Fibroblast of skin of back (primary cell): ENCODE measurements around the gene BEGAIN.

Experiments
- DNase-seq: peaks from one replicate; pipeline ENCODE4 v3.0.0-alpha.2; 2013

BEGAIN gene

DNA sequence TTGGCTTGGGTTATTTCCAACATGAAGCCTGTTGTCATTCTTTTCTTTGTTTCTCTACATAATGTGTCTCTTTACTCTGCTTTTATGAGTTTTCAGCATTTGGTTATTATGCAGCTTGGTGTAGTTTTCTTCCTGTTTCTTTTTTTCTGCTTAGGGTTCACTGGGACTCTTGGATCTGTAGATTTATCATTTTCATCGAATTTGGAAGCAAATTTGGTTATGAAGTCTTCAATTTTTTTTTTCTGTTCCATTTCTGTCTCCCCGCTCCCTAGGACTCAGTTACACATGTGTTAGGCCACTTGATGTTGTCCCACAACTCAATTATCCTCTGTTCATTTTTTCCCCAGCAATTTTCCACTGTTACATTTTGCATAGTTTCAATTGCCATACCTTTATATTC lies 13.8 kb upstream of the BEGAIN start:
- DNase-seq, result no peak

DNA sequence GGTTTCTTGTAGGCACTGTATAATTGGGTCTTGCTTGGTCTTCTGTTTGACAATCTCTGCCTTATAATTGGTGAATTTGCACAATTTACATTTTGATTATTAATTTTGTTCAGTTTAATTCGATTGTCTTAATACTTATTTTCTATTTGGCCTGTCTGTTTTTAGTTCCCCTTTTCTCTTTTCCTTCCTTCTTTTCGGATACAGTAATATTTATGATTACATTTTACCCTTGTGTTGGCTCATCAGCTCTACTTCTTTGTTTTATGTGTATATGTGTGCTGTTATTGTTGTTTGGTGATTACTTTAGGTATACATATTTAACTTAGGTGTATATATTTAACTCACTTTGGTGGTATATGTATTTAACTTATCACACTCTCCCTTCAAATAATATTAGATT lies 12.8 kb upstream of the BEGAIN start:
- DNase-seq, result no peak

DNA sequence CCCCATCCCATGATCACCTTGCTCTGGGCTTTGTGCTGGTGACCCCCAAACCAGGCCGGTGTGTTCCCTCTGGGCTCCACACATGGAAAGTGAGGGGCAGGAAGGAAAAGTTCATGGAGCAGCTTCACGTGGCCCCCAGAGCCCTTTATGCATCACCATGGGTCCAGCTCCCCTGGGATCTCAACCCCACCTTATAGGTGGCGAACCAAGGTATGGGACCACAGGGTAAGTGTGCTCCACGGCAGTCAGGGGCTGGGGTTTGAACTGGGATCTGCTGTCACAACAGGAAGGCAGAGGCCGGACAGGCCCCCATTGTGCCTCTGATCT lies 7.4 kb upstream of the BEGAIN start:
- DNase-seq, result no peak

DNA sequence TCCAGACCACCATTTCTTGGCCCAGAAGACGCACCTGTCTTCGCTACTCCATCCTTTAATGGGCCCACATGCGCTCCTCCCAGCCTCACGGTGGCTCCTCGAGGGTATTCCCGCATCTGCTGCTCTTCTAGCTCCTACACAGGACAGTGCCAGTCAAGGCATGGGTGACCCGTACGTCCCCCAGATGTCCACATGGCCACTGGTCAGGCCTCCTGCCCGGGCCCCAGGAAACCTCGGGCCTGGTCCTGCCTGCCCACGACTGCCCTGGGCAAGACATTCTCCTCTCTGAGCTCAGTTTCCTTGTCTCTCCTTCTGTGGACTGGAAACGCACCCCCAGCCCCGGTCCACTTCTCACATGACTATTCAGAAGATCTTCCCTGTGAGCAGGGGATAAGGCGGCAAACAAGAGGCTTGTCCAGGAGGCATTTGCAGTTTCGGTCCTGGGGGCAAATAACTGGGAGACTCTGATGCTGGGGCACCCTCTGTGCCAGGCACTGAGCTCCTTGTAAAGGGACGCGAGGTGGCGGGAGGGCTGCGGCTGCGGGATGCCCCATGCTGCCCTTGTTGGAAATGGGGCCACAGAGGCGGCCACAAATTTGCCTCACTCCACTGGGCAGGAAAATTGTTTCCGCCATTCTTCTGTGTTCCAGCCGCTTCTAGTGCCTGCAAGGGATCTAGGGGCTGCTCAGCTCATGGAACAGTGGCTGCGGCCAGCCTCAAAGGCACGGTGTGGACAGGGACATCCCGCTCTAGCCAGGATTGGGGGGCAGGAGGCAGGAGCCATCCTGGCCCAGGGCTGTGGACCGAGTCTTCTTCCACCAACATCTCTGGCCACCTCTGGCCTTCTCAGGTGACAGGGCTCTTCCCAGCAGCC lies 6.8 kb upstream of the BEGAIN start:
- no peak for DNase-seq

DNA sequence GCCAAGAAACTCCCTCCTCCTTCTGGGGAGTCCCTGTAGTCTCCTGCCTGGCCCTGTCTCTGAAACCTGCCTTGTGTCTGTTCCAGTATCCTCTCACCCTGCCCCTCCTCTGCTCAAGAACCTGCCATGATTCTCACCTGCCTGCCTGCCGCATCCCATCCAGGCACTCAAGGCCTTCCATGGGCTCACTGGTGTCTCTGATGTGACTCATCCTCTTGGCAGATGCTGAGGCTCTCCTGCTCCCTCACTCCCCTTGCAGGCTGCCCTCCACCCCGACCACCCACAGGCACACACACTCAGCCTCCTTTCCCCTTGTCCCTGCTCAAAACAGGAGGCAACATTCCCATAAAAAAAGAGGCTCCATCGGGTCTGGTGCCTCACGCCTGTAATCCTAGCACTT lies 5.8 kb upstream of the BEGAIN start:
- peak; percentile 5 for DNase-seq

DNA sequence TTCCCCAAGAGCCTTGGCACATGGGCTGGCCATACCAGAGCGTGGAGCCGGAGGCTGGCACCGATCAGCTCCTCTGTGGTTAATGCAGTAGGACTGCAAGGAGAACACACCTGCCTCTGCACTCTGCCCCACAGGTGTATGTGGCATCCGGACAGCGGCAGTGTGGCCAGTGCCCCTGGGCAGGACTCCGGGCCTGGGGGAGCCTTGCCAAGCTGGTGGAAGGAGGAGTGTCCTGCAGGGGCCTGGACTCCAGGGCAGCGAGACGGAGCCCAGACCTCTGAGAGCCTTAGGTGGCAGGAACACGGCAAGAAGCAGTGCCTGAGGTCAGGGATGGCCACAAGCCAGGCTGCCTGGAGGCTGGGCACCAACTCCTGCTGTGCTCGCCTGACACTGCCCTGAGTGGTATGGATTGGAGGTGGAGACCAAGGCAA lies 5.3 kb upstream of the BEGAIN start:
- DNase-seq, result no peak

DNA sequence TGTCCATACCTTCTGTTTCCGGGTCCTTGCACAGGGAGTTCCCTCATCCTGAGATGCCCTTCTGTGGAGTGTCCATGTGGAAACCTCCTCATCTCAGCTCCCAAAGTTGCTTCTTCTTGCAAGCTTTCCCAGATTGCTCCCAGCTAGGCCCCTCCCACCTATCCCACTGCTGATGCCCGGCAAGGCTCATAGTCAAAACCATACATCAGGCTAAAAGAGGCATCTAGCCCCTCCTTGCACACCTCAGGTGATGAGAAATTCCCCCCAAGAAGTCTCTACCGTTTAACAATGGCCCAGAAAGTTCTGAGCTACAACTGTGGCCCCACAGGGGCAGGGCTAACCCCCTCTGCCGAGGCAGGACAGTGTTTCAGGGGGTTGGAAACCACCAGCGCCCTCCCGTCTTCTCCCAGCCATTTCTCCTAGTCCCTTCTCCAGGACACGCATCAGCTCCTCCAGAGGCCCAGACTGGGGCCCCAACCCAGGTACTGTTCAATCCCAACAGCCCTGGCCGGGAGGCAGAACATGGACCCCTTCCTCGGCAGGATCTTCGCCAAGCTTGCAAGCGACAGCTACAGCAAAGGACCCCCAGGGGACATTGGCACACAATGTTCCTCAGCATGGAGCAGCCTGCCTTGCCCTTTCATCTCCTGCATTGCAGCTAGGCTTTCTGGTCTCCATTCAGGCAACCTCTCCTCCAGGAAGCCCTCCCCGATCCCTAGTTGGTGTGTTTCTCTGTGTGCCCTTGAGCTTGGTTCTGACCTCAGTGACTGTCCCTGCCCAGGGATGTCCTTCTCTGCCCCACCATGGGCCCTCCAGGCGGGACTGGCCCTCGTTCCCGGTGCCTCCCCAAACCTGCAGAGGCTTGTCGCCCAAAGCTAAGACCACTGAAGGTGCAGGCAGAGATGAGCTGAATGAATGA lies 4.5 kb upstream of the BEGAIN start:
- no peak for DNase-seq

DNA sequence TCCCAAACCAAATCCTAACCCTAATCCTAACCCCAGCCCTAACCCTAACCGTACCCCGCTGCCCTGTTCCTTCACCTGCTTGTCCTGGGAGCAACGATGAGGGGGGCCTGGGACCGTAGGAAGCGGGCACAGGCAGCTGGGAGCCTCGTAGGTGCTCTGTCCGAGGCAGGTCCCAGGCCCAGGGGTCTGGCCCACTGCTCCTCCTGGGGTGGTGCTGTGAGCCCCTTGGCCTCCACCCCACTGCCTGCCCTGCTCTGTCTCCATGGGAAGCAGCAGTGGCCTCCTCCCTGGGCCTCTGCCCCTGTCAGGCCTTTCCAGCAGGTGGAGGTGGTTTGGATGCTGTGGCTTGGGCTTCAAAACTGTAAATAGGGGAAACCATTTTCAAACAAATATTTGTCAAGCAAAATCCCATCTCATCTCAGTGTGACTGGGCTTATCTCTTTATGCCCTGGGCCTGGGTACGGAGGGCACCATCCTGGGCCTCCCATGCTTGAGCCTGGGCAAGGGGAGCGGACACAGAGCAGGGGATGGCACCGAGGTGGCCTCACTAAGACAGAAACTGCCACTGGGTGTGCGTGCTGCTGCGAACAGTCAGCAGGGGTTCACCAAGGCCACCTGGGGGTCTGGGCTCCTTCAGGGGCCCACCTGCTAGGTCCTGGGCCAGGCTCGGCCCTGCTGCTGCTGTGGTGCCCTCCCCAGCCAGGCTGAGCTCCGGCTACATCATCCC lies 3.7 kb upstream of the BEGAIN start:
- no peak for DNase-seq

DNA sequence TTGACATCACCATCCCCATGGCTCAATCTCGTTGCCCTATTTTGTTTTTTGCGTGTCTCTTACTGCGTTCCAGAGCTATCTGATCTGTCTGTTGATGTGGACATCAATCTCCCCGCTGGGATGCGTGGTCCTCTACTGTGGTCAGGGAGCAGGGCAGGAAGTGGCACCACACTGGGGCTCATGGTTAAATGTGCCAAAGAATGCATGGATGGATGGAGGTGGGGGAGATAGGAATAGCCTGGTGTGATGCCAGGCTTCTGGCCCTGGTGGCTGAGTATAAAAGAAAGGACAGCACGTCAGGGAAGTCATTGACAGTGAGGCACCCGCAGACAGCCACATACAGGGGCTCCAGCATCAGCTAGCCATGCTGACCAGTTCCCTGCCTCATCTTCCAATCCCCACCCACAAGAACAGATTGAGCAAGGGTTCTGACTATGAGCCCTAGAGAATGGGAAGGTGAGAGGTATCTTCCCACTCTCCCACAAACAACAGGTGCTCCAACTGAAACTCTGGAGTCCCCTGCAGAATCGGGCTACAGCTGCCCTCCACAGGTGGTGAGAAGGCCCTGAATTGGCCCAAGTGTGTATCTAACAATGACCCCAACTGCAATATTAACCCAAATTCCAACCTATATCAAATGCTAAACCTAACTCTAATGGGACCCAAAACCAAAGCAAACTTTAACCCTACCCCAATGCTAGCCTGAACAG lies 2.7 kb upstream of the BEGAIN start:
- no peak for DNase-seq

DNA sequence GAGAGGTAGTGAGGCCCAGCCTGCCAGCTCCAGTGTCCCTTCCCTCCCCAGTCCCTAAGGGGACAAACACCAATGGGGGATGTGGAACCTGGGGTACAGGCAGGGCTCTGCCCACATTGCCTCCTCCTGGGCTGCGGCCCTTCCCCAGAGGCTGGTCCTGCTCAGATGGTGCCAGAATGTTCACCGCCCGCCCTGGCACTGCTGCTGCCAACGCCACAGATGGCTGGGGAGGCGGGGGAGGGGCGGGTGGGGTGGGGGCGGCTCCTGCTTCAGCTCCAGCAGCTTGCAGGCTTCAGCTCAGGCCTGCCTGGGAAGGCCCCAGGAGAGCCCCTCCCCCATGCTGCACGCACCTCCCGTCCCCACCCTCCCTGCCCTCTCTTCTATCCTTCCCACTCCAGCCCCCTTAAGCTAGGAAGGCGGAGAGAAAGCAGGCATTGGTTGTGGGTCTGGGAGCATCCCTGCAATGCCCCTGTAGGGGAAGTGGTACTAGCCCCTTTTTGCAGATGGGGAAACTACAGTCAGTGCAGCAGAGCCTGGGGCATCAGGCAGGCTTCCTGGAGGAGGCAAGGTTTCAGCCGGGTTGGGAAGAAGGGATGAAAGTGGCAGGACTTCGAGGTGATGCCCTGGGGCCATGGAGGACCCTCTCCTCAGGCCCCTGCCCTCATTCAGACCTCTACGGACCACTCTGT lies 2.0 kb upstream of the BEGAIN start:
- no peak for DNase-seq

DNA sequence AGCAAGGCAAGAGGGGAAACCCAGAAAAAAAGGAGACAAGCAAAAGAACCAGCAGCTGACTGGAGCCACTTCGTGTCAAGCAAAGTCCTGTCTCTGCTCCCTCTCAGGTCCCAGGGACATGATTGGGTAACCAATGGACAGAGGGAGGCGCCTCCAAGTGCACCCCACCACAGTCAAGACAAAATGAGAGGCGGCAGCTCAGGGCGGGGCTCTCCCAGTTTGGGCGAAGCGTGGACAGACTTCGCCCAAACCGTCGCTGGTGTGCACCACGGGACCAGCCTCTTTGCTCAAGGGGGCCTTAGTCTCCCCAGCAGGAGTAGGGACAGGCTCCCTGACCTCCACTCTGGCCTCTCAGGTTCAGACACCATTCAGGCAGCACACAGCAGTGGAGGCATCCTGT lies 1.5 kb upstream of the BEGAIN start:
- DNase-seq, result no peak

DNA sequence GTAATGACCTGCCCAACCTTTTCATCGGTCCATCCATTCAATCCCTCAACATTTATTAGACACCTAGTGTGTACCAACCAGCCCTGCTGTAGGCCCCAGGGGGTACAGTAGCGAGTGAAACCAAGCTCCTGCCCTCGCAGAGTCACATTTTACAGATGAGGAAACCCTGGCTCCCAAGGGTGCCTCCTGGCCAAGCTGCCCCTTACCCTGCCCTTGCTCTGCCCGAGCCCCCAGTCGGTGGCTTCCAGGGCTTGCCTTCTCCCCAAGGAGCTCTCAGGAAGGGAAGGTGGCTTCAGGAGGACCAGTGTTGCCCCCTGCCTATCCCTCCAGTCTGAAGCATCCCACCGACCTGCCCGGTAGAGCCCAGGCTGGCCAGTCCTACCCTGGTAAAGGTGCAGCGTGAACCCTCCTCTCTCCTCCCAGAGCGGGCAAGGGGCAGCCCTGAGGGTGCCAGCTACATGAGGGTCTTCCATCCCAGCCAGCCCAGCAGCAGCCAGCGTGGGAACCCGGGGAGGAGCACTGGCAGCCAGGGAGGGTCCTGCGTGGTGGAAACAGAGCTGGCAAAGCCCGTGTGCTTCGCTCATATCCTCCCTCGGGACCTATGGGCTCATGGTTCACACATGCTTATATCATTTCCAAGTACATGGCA lies 670 bp upstream of the BEGAIN start:
- DNase-seq, result peak; percentile 9

DNA sequence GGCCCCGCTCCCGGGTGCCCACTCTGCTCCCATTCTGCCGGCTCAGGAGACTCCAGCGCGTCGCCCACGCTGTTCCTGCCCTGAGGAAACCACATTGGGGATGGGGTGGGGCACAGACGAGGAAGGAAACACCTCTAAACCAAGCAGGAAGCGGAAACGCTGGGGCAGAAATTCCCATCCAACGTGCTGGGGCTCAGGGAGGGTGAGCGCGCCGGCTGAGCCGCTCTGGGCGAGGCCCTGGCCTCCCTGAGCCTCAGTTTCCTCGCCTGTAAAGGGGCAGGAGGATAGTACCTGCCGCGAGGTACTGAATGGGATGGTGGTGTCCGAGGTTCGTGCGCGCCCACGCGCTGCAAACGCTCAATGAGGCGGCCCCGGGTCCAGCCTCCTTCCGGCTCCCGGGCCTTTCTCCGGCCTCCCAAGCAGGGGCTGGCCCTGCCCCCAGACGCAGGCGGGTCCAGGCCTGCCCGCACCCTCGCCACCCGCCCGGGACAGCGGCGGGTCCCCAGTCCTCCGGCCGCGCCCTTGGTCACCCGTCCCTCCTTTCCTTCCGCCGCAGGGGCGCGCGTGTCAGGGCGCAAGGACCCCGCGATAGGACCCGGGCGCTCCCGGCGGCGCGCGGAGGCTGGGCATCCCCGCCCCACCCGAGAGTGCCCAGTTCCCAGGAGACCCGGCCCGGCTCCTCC lies 673 bp downstream of the BEGAIN start:
- no peak for DNase-seq

DNA sequence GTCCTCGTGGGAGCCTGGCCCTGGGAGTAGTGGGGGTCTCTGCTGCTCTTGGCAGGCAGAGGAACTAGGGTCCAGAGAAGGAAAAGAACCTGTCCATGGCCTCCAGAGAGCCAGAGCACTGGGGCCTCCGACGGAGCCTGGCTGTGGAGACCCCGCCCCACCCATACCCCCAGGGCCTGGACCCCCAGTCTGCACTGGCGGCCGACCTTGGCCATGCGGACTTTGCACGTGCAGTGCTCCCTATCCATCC lies 1.1 kb downstream of the BEGAIN start:
- DNase-seq, result no peak

DNA sequence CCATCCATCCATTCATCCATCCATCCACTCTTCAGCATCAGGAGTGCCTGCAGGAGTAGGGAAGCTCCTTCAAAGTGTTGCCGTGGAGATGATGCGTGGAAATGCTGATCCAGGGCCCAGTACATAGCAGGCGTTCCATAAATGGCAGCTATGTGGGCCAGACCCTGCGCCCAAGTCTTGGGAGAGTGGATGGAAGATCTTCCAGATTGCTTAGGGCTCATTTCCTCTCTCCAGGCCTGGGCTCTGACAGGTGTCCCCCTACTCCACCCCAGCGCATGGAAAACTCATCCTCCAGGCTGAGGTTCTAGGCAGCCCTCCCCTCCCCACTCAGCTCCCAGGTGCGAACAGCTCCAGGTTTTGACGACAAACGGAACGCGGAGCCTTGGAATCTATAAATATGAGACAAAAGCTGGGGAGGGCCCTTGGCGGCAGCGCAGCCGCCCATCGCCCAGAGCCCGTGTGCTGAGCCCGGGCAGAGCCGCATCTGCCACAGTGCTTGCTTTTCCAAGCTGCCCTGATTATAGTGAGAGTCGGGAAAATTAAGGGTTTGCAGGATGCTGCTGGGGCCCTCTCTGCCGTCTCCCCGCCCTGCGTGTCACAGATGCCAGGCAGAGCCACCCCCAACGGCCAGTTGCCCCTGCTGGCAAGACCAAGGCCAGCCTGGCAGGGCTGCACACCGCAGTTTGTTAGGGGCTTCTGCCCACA lies 1.6 kb downstream of the BEGAIN start:
- no peak for DNase-seq

DNA sequence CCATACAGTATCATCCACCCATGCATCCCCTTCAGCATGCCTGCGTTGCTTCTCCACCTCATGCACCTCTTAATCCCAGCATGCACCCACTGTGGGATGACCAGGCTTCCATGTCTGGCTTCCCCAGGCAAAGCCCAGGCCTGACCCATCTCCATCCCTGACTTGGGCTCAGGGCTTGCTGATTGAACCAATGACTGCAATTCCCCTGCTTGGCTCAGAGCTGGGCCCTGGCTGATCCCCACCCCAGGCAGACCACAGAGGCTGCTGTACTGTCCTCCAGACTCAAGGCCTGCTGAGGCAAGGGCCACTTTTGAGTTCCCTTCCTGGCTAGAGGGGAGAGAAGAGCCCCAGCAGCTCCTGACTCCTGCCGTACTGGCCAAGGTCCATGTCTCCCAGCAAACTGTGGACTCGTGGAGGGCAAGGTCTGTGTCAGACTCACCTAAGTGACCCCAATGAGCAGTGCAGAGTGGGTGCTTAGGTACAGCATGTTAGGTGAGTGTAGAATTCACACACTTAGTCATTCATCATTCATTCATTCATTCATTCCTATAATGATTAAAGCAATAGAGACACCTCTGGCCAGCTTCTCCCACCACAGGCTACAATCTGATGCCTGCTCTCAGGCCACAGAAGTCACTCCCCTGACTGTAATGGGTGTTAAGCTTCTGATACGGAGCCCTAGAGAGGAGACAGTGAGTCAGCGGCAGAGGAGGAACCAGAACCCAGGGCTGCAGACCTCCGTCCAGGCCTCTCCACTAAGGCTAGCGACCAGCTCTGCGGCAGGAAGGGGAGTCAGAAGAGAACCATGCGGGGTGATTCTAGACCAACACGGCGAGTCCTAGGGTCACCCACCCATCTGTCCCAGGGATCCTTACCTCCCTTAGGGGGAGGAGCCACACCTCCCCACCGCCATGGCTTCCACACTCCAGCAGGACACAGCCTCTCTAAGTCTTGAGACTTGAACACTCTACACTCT lies 2.9 kb downstream of the BEGAIN start:
- no peak for DNase-seq

DNA sequence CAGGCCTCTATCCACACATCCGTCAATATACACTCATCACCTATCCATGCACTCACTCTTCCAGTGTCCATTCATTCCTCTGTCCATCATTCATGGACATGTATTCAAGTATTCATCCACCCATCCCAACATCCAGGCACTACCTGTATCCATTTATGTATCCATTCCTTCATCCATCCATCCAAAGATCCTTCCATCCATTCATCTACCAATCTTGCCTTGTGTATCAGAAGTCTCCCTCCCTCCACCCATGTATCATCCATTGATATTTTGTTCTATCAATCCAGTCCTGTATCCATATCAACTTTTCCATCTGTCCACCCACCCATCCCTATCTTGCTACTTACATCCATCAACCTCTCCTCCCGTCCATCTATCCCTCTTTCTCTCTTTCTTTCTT lies 4.0 kb downstream of the BEGAIN start:
- no peak for DNase-seq

DNA sequence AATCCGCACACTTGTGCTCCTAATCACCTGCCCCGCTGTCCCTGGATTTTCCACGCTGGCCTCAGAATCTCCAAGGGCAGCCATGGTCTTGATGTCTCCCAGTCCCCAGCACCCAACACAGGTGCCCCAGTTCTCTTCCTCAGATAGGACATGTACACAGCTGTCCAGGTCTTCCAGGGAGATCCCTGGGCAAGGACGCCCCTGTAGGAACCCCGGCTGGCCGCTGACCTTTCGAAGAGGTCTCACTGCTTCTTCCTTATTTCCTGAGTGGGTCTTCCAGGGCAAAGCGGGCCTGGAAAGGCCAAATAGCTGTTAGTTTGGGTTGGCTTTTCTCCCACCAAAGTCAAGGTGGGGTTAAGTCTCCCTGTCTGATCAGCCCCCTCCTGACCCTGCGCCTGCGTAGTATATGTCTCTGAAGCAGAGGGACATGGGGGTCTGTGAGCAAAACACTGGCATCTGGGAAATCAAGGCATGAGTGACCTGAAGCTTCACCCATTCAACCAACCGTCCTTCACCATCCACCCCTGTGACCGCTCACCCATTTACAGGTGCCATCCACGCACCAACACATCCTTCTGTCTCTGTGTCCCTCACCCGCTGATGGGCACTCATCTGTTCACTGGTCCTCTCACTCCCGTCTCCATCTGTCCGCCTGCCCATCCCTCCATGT lies 4.6 kb downstream of the BEGAIN start:
- DNase-seq, result no peak
